ENCODE data around the gene HSPB1. TPM values are rescaled to one million over a fixed set of nuclear protein-coding genes. Genes with fewer than 3 reads are reported as not detected.

Gene HSPB1
- total RNA-seq (2022), result 158 and 198 TPM in 2 replicates
- percentile 73 among the genes with signal in this experiment for Bru-seq, nascent RNA
- BruChase-seq, experiment 1, labeled RNA remaining after a 6-hour chase, result percentile 92 among the genes with signal in this experiment
- percentile 76 among the genes with signal in this experiment for BruChase-seq, experiment 2, labeled RNA remaining after a 2-hour chase
- long read RNA-seq, transcript HSPB1-201 (3 exons, 909 nt), result major isoform, 230 of 354 reads
- long read RNA-seq, transcript HSPB1-203 (2 exons, 1,455 nt), result minor isoform, 121 of 354 reads
- long read RNA-seq, partial matches to known transcripts, result 0 of 354 reads
- long read RNA-seq, other reads (novel, unspliced or antisense), result 2 of 354 reads

DNA sequence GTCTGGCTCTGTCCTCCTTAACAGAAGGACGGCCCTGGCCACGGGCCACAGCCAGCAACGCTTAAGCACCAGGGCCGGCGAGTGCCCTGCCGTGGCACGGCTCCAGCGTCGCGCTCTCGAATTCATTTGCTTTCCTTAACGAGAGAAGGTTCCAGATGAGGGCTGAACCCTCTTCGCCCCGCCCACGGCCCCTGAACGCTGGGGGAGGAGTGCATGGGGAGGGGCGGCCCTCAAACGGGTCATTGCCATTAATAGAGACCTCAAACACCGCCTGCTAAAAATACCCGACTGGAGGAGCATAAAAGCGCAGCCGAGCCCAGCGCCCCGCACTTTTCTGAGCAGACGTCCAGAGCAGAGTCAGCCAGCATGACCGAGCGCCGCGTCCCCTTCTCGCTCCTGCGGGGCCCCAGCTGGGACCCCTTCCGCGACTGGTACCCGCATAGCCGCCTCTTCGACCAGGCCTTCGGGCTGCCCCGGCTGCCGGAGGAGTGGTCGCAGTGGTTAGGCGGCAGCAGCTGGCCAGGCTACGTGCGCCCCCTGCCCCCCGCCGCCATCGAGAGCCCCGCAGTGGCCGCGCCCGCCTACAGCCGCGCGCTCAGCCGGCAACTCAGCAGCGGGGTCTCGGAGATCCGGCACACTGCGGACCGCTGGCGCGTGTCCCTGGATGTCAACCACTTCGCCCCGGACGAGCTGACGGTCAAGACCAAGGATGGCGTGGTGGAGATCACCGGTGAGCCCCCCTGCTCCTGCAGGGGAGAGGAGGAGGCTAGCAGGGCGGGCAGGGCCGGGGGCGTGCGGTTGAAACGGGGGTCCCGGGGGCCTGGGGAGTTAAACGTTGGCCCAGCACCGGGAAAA lies at the start of gene HSPB1:
HSPB1 (plus strand) TSS at position 327 of the 855 bp plus-strand sequence; CDS start at position 367, 40 bp downstream.
- DNase-seq (ENCODE audit: unreplicated experiment), result peak; percentile 95
- CTCF ChIA-PET, result interaction anchor here (0.7 to 2.1 kb wide), 3 partner anchors 11 to 109 kb away, joined by 5 to 13 read pairs (median 7); no protein-coding TSS in a partner anchor
- Mint-ChIP-seq H3K27ac (ENCODE audit: low read depth, unreplicated experiment) (peak within 1 kb of the TSS; percentile 81), H3K4me1 (ENCODE audit: insufficient read depth, unreplicated experiment) (peaks cover 34% of the 10 kb centered on the region), H3K36me3 (ENCODE audit: insufficient read depth, unreplicated experiment) (peaks cover 28% of the 10 kb centered on the region), H3K9me3 (ENCODE audit: unreplicated experiment) (no peaks in the 10 kb centered on the region), H3K27me3 (ENCODE audit: insufficient read depth, unreplicated experiment) (no peaks in the 10 kb centered on the region), H3K4me3 (ENCODE audit: unreplicated experiment) (peak within 1 kb of the TSS; percentile 85)
- TF ChIP-seq, protein P1, sequence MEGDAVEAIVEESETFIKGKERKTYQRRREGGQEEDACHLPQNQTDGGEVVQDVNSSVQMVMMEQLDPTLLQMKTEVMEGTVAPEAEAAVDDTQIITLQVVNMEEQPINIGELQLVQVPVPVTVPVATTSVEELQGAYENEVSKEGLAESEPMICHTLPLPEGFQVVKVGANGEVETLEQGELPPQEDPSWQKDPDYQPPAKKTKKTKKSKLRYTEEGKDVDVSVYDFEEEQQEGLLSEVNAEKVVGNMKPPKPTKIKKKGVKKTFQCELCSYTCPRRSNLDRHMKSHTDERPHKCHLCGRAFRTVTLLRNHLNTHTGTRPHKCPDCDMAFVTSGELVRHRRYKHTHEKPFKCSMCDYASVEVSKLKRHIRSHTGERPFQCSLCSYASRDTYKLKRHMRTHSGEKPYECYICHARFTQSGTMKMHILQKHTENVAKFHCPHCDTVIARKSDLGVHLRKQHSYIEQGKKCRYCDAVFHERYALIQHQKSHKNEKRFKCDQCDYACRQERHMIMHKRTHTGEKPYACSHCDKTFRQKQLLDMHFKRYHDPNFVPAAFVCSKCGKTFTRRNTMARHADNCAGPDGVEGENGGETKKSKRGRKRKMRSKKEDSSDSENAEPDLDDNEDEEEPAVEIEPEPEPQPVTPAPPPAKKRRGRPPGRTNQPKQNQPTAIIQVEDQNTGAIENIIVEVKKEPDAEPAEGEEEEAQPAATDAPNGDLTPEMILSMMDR (IDR thresholded peaks at IDR 0.05; ENCODE audit: unreplicated experiment), result no peak
- intact Hi-C loops (cut with micrococcal nuclease), result no loop called here
- POLR2A ChIA-PET, result interaction anchor here (0.6 to 13.3 kb wide), 15 partner anchors 8 to 1823 kb away, joined by 3 to 283 read pairs (median 3); partner anchors contain the start of genes MDH2, STYXL1 and YWHAG
- BruUV-seq (replicated peaks), result TSS peak; percentile 82

DNA sequence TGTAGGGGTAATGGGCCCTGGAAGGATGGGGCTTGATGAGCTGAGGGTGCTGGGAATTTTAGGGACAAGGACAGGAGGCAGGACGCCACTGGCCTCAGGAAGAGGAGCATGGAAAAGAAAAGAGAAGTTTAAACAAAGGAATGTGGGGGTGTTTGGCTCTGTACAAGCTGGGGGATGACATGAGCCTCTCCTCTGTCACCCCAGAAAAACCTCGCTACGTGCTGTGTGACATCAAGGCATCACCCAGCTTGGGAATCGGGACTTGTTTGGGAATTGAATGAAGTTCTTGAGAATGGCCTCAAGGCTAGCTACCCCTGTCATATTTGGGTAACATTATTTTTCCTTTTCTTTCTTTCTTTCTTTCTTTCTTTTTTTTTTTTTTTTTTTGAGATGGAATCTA lies 47.7 kb upstream of the HSPB1 start:
- intact Hi-C loops (cut with micrococcal nuclease), result no loop called here
- BruUV-seq (replicated peaks), result no TSS peak
- Mint-ChIP-seq H3K36me3 (ENCODE audit: insufficient read depth, unreplicated experiment) (peaks cover 4% of the 10 kb centered on the region), H3K27ac (ENCODE audit: low read depth, unreplicated experiment) (no peak overlapping the region), H3K4me3 (ENCODE audit: unreplicated experiment) (no peak overlapping the region), H3K27me3 (ENCODE audit: insufficient read depth, unreplicated experiment) (no peaks in the 10 kb centered on the region), H3K9me3 (ENCODE audit: unreplicated experiment) (no peaks in the 10 kb centered on the region), H3K4me1 (ENCODE audit: insufficient read depth, unreplicated experiment) (no peaks in the 10 kb centered on the region)
- CTCF ChIA-PET, result interaction anchor here (0.6 to 0.8 kb wide), 5 partner anchors 8 to 1478 kb away, joined by 3 to 6 read pairs (median 3); no protein-coding TSS in a partner anchor
- DNase-seq (ENCODE audit: unreplicated experiment), result no peak
- POLR2A ChIA-PET, result interaction anchor here (0.6 kb wide), 1 partner anchor 28 kb away, joined by 3 read pairs; no protein-coding TSS in a partner anchor
- TF ChIP-seq, protein P1 (IDR thresholded peaks at IDR 0.05; ENCODE audit: unreplicated experiment), result no peak

DNA sequence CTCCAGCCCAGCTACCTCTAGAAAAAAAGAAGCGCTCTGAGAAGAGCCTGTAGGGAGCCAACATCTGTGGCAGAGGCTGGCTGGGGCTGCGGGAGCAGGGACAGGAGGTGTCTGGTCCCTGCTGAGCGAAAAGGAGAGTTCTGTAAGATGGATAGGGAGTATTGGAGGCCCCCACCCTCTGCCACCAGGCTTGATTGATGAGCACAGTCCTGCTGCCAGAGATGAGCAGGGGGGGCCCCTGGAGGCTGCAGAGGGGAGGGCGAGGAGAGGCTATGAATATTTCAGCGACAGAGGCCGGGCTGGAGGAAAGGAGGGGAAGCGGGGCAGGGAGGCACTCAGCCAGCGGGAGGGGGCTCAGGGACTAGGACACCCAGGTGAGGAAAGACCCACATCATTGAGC lies 44.5 kb upstream of the HSPB1 start:
- Mint-ChIP-seq H3K9me3 (ENCODE audit: unreplicated experiment) (no peaks in the 10 kb centered on the region), H3K36me3 (ENCODE audit: insufficient read depth, unreplicated experiment) (no peaks in the 10 kb centered on the region), H3K27ac (ENCODE audit: low read depth, unreplicated experiment) (no peak overlapping the region), H3K4me3 (ENCODE audit: unreplicated experiment) (no peak overlapping the region), H3K4me1 (ENCODE audit: insufficient read depth, unreplicated experiment) (no peaks in the 10 kb centered on the region), H3K27me3 (ENCODE audit: insufficient read depth, unreplicated experiment) (no peaks in the 10 kb centered on the region)
- TF ChIP-seq, protein P1 (IDR thresholded peaks at IDR 0.05; ENCODE audit: unreplicated experiment), result no peak
- BruUV-seq (replicated peaks), result no TSS peak
- intact Hi-C loops (cut with micrococcal nuclease), result no loop called here
- POLR2A ChIA-PET, result no interaction called here
- CTCF ChIA-PET, result interaction anchor here (0.6 to 0.7 kb wide), 2 partner anchors 25 to 47 kb away, joined by 3 read pairs; no protein-coding TSS in a partner anchor
- DNase-seq (ENCODE audit: unreplicated experiment), result no peak

Measured in MCF 10A (cell line).